A549 treated with ZK216348 at 1 μM for 4 hours (cell line): ENCODE measurements around the gene SHISA7. TPM values are rescaled to one million over a fixed set of nuclear protein-coding genes. Genes with fewer than 3 reads are reported as not detected.

ENCODE experiments used
- total RNA-seq: library from RNA; stranded (reverse); fragments of 200-300 nt; extraction: Qiagen RNA extraction; gene quantifications from 5 replicates; pipeline ENCODE4 v1.2.3, GENCODE V29; 2022; ENCODE audit warnings: low read depth

Gene SHISA7
- total RNA-seq, result not detected in 5 replicates

DNA sequence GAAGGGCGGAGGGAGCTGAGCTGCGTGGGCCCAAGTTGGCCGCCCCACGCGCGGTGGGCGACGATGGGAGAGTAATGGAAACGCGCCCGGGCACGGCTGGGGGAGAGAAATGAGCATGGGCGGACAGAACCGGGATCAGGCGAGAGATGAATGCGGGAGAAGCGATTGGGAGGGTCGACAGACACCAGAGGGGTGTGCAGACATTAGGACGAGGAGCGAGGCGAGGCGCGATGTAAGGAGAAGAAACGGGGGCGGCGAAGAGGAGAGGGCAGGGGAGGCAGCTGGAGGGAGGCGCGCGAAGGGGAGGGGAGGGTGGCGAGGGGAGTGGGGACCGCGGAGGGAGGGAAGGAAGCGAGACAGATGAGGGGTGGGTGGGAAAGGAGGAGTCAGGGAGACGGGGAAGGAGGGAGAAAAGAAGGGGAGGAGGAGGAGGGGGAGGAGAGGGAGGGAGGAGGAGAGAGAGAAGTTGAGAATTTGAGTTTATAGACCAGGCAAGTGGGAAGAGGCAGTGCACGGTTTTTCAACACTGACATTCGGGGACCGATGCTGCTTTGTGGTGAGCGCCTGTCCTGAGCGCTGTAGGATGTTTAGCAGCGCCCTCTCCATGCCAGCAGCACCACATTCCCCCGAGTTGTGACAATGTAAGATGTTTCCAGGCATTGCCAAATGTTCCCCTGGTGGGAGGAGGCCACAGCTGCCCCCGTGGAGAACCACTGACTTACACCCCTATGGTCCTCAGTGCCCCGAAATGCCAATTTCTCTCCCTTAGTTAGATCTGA, at the start of gene SHISA7:
SHISA7 (minus strand) TSS at position 256 of the 779 bp plus-strand sequence. CDS start 437 bp downstream, outside the sequence.

DNA sequence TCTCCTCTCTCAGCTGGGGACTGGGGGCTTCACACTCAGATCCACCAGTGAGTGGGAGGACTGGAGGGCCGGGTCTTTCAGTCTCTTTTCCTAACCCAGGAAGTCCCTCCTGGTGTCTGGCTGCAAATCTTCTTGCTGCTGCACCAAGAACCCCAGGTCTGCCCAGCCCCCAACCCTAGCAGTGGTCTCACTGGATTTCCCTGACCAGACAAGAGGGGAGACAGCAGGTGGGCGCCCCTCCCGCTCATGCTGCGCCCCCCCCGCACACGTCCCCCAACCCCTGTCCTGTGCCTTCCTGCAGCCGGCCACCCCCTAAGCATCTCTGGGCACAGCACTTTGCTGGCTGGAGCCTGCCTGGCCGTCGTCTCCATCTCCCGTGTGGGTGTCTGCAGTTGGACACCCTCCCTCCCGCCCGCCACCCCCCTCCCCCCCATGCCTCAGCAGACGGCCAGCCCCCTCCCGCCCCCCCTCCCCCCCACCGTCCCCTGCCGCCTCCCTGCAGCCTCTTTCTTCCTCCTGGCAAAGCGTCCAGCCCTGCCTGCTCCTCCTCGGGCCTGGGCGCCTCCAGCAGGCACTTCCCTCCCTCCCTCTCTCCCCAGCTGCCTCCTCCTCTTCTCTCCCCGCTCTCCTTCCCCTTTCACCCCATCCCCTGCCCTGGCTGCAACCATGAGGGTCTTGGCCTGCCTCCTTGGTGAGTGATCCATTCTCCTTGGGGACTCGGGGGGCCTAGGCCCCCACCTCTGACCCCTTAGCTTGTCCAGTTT, 45.0 kb upstream of the SHISA7 start, which contains the start of gene SSC5D:
SSC5D (plus strand) TSS at position 513 of the 764 bp plus-strand sequence; CDS start at position 667, 154 bp downstream.

DNA sequence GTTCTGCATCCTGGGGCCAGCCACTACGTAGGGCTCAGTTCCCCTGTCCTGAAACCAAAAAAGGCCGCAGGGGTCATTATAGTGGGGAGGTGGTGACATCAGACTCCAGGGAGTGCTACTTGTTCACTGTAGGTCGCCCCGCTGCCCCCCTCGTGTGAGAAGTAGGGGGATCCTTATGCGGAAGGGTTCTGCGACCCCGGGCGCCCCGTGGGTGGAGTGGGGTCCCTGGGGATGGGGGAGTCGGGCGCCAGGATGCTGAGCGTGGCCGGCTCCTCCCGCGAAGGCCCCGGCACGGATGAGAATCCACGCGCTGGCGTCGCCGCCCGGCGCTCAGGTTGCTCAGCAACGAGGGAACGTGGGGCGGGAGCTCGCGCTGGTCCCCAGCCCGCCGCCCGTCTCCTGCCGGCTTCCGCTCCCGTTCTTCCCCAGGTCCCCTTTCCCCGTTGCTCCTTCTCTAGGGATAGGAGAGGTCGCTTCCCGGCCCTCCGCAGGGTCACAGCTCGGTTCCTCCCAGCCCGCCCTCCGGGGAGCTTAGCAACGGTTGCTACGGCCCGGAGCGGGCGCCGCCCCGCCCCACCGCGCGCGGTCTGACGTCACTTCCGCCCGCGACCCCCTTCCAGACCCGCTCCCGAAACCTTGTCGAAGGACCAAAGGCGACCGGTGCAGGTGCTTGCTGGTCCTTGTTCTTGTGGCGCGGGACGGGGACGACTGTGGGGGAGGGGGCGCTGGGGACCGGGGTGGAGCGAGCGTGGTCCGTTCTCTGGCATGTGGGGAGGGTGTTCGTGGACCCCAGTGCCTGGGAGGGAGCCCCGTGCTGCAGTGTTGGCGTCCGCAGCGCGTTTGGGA, 41.7 kb upstream of the SHISA7 start, which contains the start of gene NAT14:
NAT14 (plus strand) TSS at position 596 of the 846 bp plus-strand sequence. CDS start 521 bp downstream, outside the sequence.

DNA sequence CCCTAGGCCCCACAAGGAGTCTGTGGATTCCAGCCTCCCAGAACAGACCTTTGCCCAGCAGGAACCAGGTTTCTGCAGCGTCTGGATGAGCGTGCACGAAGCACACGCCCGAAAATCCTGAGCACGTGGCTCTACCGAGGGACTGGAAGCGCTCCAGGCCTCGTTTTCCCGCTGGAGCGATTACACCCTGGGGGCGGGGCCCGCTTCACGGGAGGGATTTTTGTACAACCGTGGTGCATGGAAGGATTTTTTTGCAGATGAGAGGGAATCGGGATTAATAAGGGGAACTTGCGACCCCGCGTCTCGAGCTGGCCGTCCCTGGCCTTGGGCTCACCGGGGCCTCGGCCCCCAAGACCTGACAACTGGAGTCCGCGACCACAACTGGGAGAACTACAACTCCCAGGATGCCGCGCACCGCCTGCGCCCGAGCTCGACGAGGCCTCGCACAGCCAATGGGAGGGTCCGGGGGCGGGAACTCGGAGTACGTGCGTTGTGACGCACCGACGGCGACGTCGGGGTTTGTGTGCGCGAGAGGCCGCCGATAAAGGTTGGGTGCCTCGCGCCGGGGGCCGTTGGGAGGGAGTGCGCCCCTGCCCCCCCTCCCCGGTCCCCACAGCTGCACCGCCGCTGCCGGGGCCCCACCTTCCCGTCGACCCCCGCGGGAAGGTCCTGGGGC, 33.1 kb upstream of the SHISA7 start, which contains the start of gene ZNF628:
ZNF628 (plus strand) TSS at position 518 of the 676 bp plus-strand sequence. CDS start 3,294 bp downstream, outside the sequence.

DNA sequence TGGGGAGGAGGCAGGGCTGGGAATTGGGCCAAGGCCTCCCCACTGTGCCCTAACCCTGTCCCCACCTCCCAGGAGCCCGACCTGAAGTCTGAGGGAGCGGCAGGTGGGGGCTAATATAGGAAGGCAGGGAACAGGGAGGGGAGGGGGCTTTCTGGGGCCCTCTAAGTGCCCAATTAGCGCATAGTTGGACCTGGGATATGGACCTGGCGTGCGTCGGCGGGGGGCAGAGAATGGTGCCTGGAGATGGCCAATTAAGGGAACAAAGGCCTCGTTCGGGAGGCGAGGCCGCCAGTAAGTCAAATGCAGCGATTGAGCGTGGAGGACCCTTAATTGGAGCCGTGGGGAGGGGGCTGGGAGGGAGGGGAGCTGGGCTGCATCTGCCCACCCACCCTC, 21.6 kb upstream of the SHISA7 start, which contains the start of gene C19orf85:
C19orf85 (minus strand) TSS at position 90 of the 393 bp plus-strand sequence. CDS start 197 bp downstream, outside the sequence.

DNA sequence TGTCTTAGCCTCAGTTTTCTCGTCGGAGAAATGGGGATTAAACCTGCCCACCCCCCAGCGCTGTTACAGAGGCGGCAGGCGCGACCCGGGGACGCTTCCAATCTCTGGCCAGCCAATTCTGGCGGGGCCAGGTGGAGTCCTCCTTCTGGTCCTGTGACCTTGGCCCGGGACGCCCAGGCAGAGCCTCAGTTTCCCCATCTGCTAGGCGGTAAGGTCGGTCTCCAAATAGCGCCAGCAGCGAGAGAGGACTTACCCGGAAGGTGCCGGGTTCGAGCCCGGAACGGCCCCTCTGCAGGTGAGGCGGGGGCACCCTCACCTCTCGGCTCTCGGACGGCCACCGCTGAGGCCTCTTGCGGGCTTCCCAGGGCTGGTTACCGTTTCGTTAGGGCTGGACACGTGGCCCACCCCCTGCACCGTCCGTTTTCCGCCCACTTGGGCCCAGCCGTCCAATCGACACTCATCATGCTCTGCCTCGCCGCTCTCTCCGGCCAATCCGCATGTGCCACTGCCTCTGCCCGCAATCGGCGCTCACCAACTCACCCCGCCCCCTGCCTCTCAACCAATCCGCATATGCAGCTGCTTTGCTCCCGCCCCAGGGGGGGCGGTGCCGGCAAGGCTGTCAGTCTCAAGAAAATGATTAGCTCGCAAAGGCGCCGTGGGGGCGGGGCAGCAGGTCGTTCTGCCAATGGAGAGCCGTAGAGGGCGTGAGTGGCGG, 18.3 kb upstream of the SHISA7 start, which contains the start of gene ISOC2:
ISOC2 (minus strand) TSS at position 384 of the 715 bp plus-strand sequence. CDS start 5,156 bp downstream, outside the sequence.

DNA sequence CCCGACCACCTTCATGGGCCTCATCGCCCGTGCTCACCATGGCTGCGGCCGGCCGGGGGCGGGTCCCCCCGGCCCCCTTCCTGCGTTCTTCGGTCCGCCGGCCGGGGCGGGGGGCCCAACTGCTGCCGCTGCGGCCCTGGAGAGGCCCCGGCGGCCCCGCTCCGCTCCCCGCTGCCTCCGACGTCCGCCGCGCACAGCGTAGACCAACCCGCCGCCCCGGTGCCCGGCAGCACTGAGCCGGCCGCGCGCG, 35.6 kb downstream of the SHISA7 start, which contains the start of gene UBE2S:
UBE2S (minus strand) TSS at position 239 of the 250 bp plus-strand sequence; CDS start at position 40, 199 bp downstream.

DNA sequence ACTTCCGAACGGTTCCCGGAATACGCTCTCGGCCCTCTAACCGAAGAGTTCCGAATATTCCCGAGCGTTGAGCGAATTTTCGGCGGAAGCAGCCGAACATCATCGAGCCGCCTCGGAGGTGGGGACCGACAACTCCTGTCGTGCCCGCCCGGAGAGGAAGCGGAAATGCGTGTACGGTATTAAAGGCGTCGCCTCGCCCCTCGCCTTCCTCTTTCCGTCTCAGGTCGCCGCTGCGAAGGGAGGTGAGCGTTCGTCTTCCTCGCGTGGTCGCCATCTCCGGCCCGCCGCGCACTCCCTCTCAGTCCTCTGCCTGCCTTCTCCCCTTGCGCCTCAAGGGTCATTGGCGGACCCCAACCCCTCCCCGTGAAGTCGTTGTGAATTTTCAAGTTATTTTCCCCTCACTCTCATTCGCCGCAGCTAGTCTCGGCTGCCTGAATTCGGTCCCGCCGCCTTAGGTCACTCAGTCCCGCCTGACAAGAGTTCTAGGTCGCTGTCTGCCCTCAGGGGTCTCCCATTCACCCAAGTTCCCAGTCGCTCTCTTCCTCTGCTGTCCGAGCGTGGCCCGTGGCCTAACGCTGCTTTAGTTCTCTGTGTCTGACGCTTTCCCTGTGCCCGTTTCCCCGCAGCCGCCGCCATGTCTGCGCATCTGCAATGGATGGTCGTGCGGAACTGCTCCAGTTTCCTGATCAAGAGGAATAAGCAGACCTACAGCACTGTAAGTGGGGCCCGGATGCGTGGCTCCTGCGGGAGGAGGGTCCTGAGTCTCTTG, 57.2 kb downstream of the SHISA7 start, which contains the start of gene RPL28:
RPL28 (plus strand) TSS at position 209 of the 769 bp plus-strand sequence; CDS start at position 635, 426 bp downstream.

DNA sequence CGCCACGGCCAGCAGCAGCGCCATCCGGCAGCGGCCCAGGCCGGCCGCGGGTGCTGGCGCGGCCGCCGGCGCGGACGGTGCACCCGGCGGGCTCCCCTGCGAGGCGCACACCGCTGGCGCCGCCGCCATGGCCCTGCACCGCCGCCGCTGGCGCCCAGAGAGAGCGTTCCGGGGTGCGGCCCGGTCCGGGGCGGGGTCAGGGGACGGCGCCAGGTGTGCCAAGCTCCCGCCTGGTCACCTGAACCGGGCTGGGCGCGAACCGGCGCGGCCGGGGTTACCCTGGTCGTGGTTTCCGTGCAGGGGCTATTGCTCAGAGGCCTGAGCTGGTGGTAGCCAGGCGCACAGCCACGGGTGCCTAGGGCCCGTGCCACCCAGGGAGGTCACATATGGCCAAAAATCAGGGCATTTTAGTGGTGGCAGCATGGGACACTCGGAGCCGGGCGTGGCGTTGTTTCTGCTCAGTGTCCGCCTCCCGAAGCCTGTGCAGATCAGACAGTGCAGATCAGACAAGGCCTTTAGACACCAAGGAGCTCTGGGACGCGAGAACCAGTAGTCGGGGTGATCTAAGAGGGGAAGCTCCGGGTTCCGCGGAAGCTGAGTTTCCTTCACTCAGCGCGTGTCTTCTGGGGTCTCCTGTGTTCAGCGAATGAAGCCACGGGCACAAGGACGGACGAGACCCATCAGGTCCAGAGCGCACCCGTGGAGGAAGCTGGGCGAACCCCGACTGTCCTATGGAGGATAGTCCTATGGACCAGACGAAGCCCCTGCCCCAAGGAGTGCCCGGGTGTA, 58.8 kb downstream of the SHISA7 start, which contains the start of gene TMEM238:
TMEM238 (minus strand) TSS at position 162 of the 789 bp plus-strand sequence; CDS start at position 129, 33 bp downstream.

Other genes with a start within 250 kb of the SHISA7 start
- gene PTPRH, start 233.8 kb downstream of the SHISA7 start, total RNA-seq, result 3.6 to 6.0 TPM (median 4.0 TPM) in 5 replicates
- gene TMEM86B, start 214.5 kb downstream of the SHISA7 start, total RNA-seq, result 2.2 to 5.4 TPM (median 4.8 TPM) in 5 replicates
- 64.6 to 131 TPM (median 118 TPM) in 5 replicates for gene PPP6R1, start 184.3 kb downstream of the SHISA7 start, total RNA-seq
- 122 to 147 TPM (median 138 TPM) in 5 replicates for gene HSPBP1, start 163.2 kb downstream of the SHISA7 start, total RNA-seq
- gene BRSK1, start 159.3 kb downstream of the SHISA7 start, total RNA-seq, result 3.2 to 5.1 TPM (median 4.6 TPM) in 5 replicates
- not detected in 5 replicates for gene TMEM150B, start 118.0 kb downstream of the SHISA7 start, total RNA-seq
- gene KMT5C, start 103.4 kb downstream of the SHISA7 start, total RNA-seq, result 3.1 to 9.0 TPM (median 8.2 TPM) in 5 replicates
- 1.2 to 7.0 TPM (median 1.4 TPM) in 5 replicates for gene COX6B2, start 88.6 kb downstream of the SHISA7 start, total RNA-seq
- 0.11 to 0.42 TPM (median 0.18 TPM) in 4 of 5 replicates, not detected in the other for gene GARIN5B, start 80.0 kb downstream of the SHISA7 start, total RNA-seq
- gene IL11, start 72.8 kb downstream of the SHISA7 start, total RNA-seq, result 20.8 to 42.0 TPM (median 26.5 TPM) in 5 replicates
- gene TMEM190, start 66.5 kb downstream of the SHISA7 start, total RNA-seq, result 1.2 to 2.3 TPM (median 1.3 TPM) in 5 replicates
- 2.3 to 14.6 TPM (median 11.3 TPM) in 5 replicates for gene TMEM238, start 59.0 kb downstream of the SHISA7 start, total RNA-seq
- 2,333 to 3,419 TPM (median 2,681 TPM) in 5 replicates for gene RPL28, start 57.4 kb downstream of the SHISA7 start, total RNA-seq
- 317 to 626 TPM (median 479 TPM) in 5 replicates for gene UBE2S, start 35.5 kb downstream of the SHISA7 start, total RNA-seq
- gene ISOC2, start 18.3 kb upstream of the SHISA7 start, total RNA-seq, result 36.3 to 64.0 TPM (median 58.6 TPM) in 5 replicates
- not detected in 5 replicates for gene C19orf85, start 21.5 kb upstream of the SHISA7 start, total RNA-seq
- 2.7 to 8.8 TPM (median 6.9 TPM) in 5 replicates for gene ZNF628, start 33.3 kb upstream of the SHISA7 start, total RNA-seq
- gene NAT14, start 41.9 kb upstream of the SHISA7 start, total RNA-seq, result 32.8 to 59.9 TPM (median 49.9 TPM) in 5 replicates
- gene SSC5D, start 45.1 kb upstream of the SHISA7 start, total RNA-seq, result 0.69 to 1.2 TPM (median 0.82 TPM) in 5 replicates
- gene SBK2, start 93.8 kb upstream of the SHISA7 start, total RNA-seq, result 0.61 to 2.5 TPM (median 2.0 TPM) in 5 replicates
- 0.44 to 1.5 TPM (median 1.5 TPM) in 5 replicates for gene SBK3, start 102.2 kb upstream of the SHISA7 start, total RNA-seq
- gene ZNF579, start 137.5 kb upstream of the SHISA7 start, total RNA-seq, result 14.9 to 40.1 TPM (median 32.3 TPM) in 5 replicates
- 17.5 to 25.7 TPM (median 24.4 TPM) in 5 replicates for gene FIZ1, start 156.2 kb upstream of the SHISA7 start, total RNA-seq
- 5.5 to 21.0 TPM (median 18.9 TPM) in 5 replicates for gene ZNF524, start 157.0 kb upstream of the SHISA7 start, total RNA-seq
- 5.4 to 14.2 TPM (median 13.0 TPM) in 5 replicates for gene ZNF865, start 162.3 kb upstream of the SHISA7 start, total RNA-seq
- gene ZNF784, start 181.3 kb upstream of the SHISA7 start, total RNA-seq, result 4.2 to 6.8 TPM (median 6.3 TPM) in 5 replicates
- 28.5 to 56.8 TPM (median 53.1 TPM) in 5 replicates for gene ZNF580, start 197.7 kb upstream of the SHISA7 start, total RNA-seq
- gene ZNF581, start 200.3 kb upstream of the SHISA7 start, total RNA-seq, result 30.4 to 50.5 TPM (median 46.8 TPM) in 5 replicates
- 12.8 to 19.3 TPM (median 18.8 TPM) in 5 replicates for gene CCDC106, start 204.9 kb upstream of the SHISA7 start, total RNA-seq
- 185 to 322 TPM (median 309 TPM) in 5 replicates for gene U2AF2, start 211.7 kb upstream of the SHISA7 start, total RNA-seq
- gene EPN1, start 231.9 kb upstream of the SHISA7 start, total RNA-seq, result 96.1 to 229 TPM (median 208 TPM) in 5 replicates